Stimulated activated CD4-positive, alpha-beta T cell treated with anti-CD3 and anti-CD28 coated beads, Interleukin-12 subunit alpha, Interleukin-12 subunit beta, amount 100 ng/mL, for 4 hours (primary cell): ENCODE data around the gene CAPN13.
A peak's percentile ranks its signal among the peaks of the same experiment; 100 is the strongest.

Experiments
- DNase-seq: peaks from one replicate; pipeline ENCODE4 v3.0.0-alpha.2; 2020

The CAPN13 gene

DNA sequence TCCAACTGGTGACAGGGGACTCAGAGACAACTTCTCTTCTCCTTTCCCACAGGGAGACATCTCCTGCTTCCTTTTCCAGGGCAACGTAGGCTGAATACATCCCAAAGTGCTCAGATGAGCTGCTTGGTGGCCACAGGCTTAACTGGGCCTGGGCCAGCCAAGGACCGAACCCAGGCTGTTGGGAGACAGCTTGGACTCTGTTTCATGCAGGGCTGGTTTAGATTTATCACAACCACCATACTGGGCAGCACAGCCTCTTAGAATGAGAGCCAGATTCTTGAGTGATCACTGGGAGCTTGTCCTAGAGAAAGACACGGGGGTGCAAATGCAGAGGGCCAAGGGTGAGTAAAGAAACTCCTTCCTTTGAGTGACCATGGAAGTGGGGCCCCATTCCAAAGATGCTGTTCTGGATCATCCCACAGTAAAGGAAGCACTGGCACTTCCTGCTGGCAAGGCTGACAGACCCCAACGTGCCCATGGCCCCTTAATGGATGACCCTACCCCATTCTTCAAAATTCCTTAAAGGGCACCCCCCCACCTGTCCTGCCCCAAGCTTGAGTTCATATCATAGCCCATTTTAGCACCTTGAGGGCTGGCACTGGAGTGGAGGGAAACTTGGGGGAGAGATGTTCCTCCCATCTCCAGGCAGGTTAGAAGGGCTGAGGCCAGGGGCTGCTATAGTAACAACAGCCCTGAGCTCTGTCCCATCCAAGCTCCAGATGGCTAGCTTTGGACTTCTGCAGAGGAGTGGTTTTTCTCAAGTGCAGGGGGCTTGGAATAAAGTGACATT lies 84.1 kb downstream of the CAPN13 start:
- no peak for DNase-seq

DNA sequence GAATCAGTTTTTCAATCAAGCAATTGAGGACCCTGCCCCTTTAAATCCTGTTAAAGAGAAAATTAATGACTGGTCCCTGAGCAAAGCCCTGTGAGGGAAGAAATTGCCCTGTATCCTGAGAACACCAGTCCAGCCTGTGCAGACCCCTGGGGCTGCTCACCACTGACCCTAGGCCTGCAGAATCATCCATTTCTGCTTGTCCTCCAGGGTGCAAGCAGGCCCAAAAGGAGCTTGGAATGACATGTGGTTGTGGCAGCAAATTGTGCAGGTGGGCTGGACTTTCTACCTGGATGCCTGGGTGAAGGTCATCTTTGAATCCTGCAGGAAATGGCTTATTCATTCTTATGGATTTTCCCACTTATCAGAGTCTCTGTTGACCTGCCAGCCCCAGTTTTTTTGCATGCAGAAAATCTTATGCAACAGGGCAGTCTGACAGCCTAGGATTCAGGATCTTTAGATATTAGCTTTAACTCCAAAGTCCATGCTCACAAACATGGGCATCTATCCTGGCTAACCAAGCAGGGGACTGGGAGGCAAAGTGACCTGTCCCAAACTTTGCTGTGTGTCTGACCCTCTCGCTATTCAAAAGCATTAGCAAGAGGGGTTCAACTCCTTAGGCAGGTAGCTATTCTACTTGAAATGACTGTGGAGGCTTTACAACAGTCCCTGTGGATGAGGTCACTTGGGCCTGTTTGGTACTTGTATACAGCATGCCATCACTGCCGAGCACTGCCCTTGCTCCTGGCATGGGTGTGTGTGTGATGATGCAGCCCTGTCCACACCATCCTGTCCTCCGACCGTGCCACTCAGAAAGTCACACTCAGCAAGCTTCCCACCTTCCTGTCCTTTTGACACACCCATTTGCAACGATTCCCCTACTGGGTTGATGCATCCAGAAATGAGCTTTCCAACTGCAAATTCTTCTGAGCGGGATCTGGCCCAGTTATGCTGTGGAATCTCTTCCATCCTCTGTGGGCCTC lies 85.3 kb downstream of the CAPN13 start:
- no peak for DNase-seq

DNA sequence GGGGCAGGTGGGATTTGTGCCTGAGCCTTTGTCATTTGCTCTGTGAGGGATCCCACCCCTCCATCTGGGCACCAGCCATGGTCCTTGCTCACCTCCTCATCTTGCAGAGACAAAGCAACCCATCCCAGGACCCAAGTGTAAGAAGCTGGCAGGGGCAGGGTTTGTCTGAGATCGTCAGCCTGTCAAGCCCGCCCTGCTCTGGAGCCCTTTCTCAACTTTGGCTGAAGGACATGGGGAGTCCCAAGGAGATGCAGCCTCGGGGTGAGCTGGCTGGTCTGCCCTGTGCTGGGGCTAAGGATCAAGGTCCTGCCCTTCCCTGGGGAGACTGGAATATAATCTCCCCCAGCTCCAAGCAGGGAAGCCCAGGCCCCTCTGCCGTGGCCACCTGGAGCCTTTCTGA lies 86.0 kb downstream of the CAPN13 start:
- no peak for DNase-seq

DNA sequence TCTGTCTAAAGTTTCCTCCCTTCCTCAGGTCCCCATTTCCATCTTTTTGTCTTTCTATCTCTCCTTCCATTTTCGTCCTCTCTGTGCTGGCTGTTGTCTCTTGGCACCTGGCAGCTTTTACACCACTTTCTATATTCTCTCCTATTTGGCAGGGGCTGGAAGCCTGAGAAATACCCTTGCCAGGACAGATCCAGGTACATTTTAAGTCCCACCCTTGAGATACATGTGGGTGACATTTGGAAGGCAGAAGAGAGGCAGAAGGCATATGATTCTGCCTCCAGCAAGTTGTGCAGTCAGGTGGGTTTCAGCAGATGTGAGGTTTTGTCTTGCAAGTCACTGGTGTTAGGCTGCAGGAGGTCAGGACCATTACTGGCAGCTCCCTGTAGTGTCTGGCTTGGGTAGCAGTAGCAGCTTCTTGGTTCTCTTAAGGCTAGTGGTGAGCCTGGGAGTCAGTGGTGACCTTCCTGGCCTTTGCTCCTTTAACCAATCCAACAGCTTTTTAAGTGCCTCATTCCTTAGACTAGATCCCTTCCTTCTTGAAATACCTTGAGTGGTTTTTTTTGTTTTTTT lies 90.1 kb downstream of the CAPN13 start:
- DNase-seq: no peak

DNA sequence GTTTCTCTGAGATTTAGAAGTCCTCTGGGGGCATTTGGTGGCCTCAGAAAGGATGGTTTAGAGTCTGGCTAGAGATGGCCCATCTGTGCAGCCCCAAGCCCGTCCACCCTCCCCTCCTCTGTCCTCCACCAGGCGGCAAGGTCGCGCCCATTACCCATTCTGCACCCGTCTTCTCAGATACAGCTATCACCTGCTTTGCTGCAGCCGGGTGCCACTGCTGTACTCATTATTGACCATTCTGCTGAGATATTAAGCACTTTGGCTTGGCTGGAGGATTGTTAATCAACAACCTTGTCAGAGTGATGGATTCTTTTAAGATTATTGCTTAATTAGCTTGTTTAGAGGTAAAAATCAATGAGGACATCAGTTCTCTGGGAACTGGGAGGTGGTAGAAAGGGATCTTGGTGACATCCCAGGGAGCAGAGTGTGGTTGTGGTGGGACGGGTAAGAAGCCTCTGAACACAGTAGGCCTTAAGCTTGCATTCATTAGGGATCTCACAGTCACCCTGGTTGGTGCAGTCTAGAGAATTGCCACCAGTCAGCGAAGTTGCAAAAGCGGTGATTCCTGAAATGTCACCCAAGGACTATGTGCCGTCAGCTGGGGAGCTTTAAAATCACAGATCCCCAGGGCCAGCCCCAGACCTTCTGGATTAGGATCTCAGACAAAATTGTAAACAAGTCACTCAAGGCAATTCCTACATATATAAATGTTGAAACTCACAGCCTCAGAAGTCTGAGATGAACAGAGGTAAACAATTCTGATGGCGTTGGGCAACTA lies 90.9 kb downstream of the CAPN13 start:
- no peak for DNase-seq

GRCh38 chr2:30714811-30715709 lies 92.2 kb downstream of the CAPN13 start:
- no peak for DNase-seq

GRCh38 chr2:30713698-30714097 lies 93.5 kb downstream of the CAPN13 start:
- no peak for DNase-seq

- peak; percentile 76 for DNase-seq
These were observed 95.6 kb downstream of the CAPN13 start for GRCh38 chr2:30711646-30712085.

DNA sequence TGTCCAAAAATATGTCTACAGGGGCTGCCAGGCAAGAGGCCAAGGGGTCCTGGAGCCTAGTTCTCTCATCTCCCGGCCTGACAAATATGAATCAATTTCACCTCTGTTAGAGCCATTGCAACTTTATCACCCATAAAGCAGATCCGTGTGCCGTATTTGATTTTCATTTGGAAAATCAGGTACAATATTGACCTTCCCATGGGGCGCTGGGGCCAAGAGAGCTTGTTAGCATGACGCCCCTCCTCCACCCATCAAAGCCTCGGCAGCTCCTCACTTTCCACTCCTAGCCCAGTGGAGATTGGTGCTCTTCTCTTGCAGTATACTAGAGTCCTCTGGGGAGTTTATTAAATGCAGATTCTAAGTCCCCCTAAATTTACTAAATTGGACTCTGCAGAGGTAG lies 96.8 kb downstream of the CAPN13 start:
- DNase-seq: no peak

DNA sequence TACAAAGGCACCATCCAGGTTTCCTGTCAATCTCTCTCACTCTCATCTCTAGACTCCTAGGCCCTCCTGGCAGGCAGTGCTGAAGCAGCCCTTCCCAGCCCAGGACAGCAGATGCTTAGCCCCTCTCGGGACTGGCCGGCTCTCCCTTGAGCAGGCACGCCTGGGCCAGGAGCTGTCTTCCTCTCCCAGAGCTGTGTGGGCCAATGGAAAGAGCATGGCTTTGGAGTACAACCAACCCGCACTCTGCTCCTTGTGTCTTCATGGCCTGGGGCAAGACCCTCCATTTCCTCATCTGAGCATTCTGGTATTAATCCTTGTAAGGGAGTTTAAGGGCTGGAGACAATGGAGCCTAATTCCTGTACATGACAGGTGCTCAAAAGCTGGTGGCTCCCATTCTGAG lies 97.2 kb downstream of the CAPN13 start:
- DNase-seq: no peak

GRCh38 chr2:30709516-30709915 lies 97.7 kb downstream of the CAPN13 start:
- DNase-seq: no peak

DNA sequence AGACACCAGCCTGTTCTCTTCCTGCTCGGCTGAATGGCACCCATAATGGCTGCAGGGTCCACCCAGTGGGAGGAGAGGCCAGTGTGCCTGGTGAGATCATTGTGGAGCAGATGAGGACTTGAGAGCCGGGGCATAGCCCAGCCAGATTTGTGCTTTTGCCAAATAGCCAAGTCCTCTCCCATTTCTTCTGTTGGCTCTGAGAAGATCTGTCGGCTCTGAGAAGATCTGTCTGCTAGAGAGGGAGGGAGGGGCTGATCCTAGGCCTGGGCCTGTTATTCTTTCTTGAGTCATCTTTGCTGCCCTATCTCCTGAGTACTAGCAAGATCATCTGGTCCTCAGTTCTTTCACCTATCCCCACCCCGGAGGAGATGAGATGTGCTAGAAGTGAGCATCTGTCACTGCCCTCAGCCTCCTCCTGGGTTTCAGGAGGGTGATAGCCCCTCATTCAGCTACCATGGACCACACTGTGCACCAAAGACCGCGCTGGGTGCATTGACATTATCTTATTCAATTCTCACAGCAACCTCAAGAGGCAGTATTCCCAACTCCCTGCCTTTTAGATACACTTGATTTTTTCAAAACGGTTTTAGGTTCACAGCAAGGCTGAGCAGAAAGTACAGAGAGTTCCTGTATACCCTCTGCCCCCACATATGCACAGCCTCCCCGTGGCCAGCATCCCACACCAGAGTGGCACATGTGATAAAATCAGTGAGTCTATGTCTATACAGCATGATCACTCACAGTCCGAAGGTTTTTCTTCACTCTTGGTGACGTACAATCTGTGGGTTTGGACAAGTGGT lies 98.6 kb downstream of the CAPN13 start:
- DNase-seq: no peak

DNA sequence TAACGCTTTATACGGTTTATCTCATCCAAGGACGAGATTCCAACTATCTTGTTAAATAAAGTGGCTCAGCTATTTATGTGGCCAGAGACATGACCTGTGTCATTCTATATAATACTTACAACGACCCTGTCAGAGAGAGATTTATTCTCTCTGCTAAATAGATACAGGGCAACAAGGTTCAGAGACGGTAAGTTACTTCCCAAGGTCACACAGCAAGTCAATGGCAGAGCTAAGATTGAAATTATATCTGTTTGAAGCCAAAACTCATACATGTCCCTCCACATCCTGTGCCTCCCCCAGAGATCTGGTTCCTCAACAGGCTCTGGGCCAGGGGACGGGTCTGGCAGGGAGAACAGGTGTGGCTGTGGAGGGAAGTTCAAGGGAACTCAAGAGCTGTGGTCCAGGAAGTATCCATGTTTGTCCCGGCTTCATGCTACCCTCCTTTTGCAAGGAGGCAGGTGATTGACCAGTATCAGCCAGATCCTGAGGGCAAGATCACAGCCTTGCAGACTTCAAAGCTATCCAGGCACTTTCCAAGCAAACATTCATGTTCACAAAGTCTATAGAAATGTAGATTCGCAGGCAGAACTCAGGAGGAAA lies 99.8 kb downstream of the CAPN13 start:
- no peak for DNase-seq

DNA sequence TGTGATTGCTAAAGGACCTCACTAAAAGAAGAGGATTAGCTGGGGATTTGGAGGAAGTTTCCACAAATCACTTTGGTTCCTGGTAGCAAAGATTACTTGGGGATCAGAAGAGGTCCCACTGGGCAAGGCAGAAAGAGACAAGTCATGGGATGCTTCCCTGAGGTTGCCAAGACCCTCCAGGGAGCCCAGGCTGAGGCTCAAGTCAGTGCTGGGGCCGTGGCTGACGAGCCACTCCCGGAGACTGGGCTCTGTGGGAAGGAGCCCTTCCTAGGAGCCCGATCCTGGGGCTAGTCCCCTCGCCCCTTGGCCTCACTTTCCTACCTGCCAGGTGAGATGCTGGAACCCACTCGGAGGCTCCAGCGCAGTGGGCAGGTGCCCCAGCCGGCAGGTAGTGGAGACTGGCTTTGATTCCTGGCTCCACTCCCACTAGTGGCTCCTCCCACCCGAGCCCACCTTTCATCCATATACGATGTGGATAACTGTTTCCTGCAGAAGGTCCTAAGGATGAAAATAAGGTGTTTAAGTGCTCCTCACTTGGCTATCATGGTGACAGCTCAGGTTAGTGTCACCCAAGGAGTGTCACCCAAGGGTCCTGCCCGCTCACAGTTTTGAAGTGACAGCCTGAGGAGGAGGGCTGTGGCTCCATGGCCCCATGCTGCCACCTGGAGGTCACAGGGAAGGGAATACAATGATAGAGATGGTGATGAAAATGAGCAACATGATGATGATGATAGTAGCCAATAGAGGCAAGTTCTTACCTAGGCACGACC lies 100.5 kb downstream of the CAPN13 start:
- DNase-seq: peak; percentile 75

GRCh38 chr2:30705711-30706533 lies 101.3 kb downstream of the CAPN13 start:
- DNase-seq: no peak

DNA sequence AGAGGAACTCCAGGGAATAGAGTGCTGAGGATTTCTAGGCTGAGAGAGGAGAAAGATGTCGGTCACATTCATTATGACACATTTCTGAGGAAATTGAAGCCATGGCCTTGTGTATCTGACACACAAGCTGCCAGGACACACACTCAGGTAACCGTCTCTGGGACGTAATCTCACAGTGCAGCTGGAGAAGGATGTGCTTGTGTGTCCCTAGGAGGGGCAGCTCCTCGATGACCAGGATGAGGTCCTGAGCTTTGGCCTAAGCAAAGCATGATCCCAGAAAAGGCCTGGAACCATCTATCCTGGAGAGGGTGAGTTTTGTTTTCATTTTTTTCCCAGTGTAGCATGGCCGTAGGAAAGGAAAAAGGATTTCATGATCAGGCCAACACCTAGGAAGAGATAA lies 102.2 kb downstream of the CAPN13 start:
- DNase-seq: no peak

- DNase-seq: no peak
These were observed 102.8 kb downstream of the CAPN13 start for GRCh38 chr2:30704309-30705020.

GRCh38 chr2:30702694-30703093 lies 104.6 kb downstream of the CAPN13 start:
- no peak for DNase-seq
